H1 (cell line): ENCODE results near the gene SCAF11.

Experiments used
- POLR2AphosphoS5 ChIP-seq: IDR thresholded peaks from 2 replicates; pipeline ENCODE4 v1.6.1; 2011; ENCODE audit warnings: low read depth, low read length
- RNF2 ChIP-seq: fragments of 200-900, 300-1000 bp; sonication (generic); IDR thresholded peaks from 2 replicates; pipeline ENCODE4 v1.7.1; 2016; ENCODE audit warnings: borderline replicate concordance, low read depth, mild to moderate bottlenecking, antibody characterized with exemption, low read length; ENCODE audit not compliant: poor library complexity, severe bottlenecking; ENCODE audit errors: missing control alignments
- SAP30 ChIP-seq: fragments of 300-600 bp; sonication (generic); IDR thresholded peaks from 2 replicates; pipeline ENCODE4 v1.7.1; 2012; ENCODE audit warnings: low read length, moderate library complexity, mild to moderate bottlenecking, inconsistent platforms; ENCODE audit not compliant: insufficient read depth, insufficient replicate concordance
- SIN3A ChIP-seq, 2 experiments: IDR thresholded peaks in 1 of 2; conservative IDR thresholded peaks in 1 of 2; 2 replicates each; pipeline ENCODE4 v1.6.1; 2011 to 2012; ENCODE audit warnings: low read length in 2 of 2, improper control_type of control experiment in 1 of 2, low read depth in 1 of 2, mild to moderate bottlenecking in 1 of 2
- TAF1 ChIP-seq: IDR thresholded peaks from 2 replicates; pipeline ENCODE4 v1.6.1; 2011; ENCODE audit warnings: mild to moderate bottlenecking, low read depth, low read length

GRCh38 chr12:46005151-46005797 lies 14.9 kb upstream of the SCAF11 start:
- TF ChIP-seq SIN3A (conservative IDR thresholded peaks at IDR 0.05 in 1 of 2, IDR thresholded peaks at IDR 0.05 in 1 of 2; ENCODE audit: low read depth in 1 of 2, low read length in 2 of 2) (no peak), RNF2 (no peak), POLR2AphosphoS5 (no peak), TAF1 (no peak), SAP30 (no peak)
